Chondrocyte (in vitro differentiated cells): ENCODE data around the gene AP4B1. TPM values are rescaled to one million over a fixed set of nuclear protein-coding genes. Genes with fewer than 3 reads are reported as not detected.

Source experiments
- DNase-seq: peaks from one replicate; pipeline ENCODE4 v3.0.0; 2021; ENCODE audit warnings: mixed read lengths, low spot score
- H3K27ac Mint-ChIP-seq: one replicate; pipeline ENCODE4 v1.8.0; 2021; ENCODE audit warnings: mild to moderate bottlenecking, moderate library complexity, mixed read lengths; ENCODE audit not compliant: unreplicated experiment
- H3K27me3 Mint-ChIP-seq: 2 replicates; pipeline ENCODE4 v1.8.0; 2021; ENCODE audit warnings: low read depth, mixed read lengths
- H3K36me3 Mint-ChIP-seq: 2 replicates; pipeline ENCODE4 v1.8.0; 2021; ENCODE audit warnings: low read depth, mixed read lengths
- H3K4me1 Mint-ChIP-seq: 2 replicates; pipeline ENCODE4 v1.8.0; 2021; ENCODE audit warnings: low read depth, mild to moderate bottlenecking, mixed read lengths
- H3K4me3 Mint-ChIP-seq: one replicate; pipeline ENCODE4 v1.8.0; 2021; ENCODE audit warnings: mild to moderate bottlenecking, moderate library complexity, mixed read lengths; ENCODE audit not compliant: unreplicated experiment
- H3K9me3 Mint-ChIP-seq: 2 replicates; pipeline ENCODE4 v1.8.0; 2021; ENCODE audit warnings: low read depth, mixed read lengths
- CTCF ChIP-seq: fragments of 200-600 bp; sonication (generic); IDR thresholded peaks from 2 replicates; pipeline ENCODE4 v1.5.0; 2021; ENCODE audit warnings: antibody characterized with exemption, mild to moderate bottlenecking, moderate library complexity
- total RNA-seq: library from RNA; stranded (reverse); gene quantifications from 3 replicates; pipeline ENCODE4 v1.2.1, GENCODE V29; 2021

AP4B1 gene
- total RNA-seq, 1 donor from 2014 or later = 15.6 TPM

DNA sequence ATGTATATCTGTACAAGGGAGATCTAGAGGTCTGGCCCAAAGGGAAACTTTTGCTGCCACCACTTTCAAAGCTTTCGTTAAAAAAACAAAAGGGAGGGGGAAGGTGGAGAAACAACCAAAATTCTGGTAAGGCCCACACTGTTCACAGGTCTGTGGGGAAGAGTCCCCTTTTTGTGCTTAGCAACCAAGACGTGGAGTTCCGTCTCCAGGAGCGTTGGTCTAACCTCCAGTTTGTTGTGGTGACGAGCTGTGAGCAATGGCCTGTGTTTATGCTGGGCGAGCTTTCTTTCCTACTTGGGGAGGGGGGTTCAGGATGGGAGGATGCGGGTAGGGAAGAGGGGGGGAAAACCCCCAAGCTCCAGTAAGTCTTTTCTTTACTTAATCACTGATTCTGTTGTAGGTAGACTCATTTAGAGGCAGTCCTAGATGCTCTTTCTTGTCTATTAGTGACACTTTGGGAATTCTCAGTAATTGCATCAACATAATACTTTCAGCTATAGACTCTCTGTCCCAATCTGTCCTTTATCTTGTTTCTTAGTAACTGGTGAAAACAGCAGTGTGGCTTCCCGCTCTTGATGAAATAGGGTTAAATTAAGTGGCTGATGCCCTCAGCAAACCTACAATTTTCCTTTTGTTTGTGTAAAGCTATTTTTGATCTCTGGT lies 26.0 kb upstream of the AP4B1 start:
- no peaks in the 10 kb centered on the region for H3K9me3 Mint-ChIP-seq
- no peak for TF ChIP-seq CTCF

DNA sequence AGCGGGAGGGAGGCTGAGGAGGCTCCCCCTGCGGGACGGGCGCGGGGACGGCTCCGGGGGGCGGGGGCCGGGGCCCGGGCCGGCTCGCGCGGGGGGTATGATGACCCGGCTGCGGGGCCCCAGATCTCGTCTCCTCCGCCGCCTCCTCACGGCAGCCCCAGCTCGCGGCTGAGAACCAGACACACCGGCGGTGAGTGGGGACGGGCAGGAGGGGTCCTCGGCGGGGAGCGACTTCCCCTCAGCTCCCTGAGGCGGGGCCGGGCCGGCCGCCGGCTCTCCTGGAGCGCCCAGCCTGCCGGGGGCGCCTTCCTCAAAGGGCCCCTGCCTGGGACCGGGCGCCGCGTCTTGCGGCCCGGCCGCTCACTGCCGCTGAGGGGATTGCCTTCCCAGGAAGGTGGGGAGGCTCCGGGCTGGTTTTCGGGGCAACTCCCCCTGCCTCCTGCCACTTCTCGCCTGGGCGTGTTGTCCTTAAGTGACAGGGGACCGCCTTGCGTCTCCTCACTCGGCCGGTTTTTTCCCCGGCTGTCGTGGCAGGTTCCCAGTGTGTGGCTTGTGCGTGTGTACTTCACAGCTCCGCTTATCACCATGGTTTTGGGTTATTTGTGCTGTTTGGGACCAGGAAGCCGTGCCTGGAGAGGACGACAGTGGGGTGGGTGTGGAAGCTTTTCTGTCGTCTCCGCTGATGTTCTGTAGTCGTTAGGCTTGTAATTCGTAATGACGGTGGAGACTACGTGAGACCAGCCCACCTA lies 25.3 kb upstream of the AP4B1 start:
- H3K36me3 Mint-ChIP-seq = no peaks in the 10 kb centered on the region
- peaks cover 50% of the 10 kb centered on the region for H3K4me1 Mint-ChIP-seq
- no peaks in the 10 kb centered on the region for H3K27me3 Mint-ChIP-seq
- peak overlapping the region; percentile 96 for H3K27ac Mint-ChIP-seq
- no peaks in the 10 kb centered on the region for H3K9me3 Mint-ChIP-seq
- DNase-seq = no peak
- TF ChIP-seq CTCF = peak; percentile 70
- peak overlapping the region; percentile 82 for H3K4me3 Mint-ChIP-seq

More for the DNA sequence above, 26.0 kb upstream of the AP4B1 start:
- Mint-ChIP-seq H3K27me3 (no peaks in the 10 kb centered on the region), H3K4me1 (peaks cover 56% of the 10 kb centered on the region), H3K36me3 (no peaks in the 10 kb centered on the region), H3K27ac (peak overlapping the region; percentile 96), H3K4me3 (peak overlapping the region; percentile 82)
- no peak for DNase-seq

GRCh38 chr1:113928941-113929749 lies 24.5 kb upstream of the AP4B1 start, which contains the start of gene HIPK1:
TSS of gene HIPK1 (plus strand) at chr1:113929324.
- Mint-ChIP-seq H3K36me3 (no peaks in the 10 kb centered on the region), H3K4me3 (peak within 1 kb of the TSS; percentile 97), H3K9me3 (no peaks in the 10 kb centered on the region), H3K27ac (peak within 1 kb of the TSS; percentile 100), H3K27me3 (peaks cover 1% of the 10 kb centered on the region), H3K4me1 (peaks cover 50% of the 10 kb centered on the region)
- TF ChIP-seq CTCF = no peak
- peak; percentile 96 for DNase-seq

DNA sequence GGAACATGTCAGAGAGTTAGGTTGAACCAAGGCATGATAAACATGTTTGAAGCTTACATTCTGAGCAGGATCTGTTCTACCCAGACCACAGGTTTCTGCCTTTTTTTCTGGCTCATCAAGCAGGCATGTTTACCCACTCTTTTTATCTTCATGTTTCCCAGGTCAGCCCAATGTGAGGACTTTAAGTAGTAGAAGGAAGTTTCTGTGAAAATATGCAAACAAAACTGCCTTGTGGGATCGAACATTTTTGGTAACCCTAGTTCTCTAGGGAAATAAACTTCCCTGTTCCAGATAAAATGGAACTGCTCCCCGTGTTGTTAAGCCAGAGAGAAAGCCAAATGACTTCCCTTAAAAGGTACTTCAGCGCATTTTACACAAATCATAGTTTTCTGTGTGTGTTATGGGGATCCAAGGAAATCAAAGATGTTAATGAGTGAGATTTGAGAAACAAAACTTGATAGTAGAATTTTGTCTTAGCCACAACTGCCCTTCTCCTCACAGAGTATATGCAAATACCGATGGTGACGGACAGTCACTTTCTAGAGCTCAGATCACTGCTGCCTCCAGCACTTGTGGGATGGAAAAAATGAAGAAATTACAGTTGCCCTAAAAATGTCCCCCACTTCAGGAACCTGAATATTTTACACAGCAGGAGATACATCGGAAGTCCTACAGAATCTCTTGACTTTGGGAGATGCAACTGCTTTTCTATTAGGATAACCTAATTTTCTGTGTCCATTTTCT lies 23.8 kb upstream of the AP4B1 start:
- no peak for TF ChIP-seq CTCF
- DNase-seq = no peak
- H3K4me1 Mint-ChIP-seq = peaks cover 44% of the 10 kb centered on the region
- peaks cover 6% of the 10 kb centered on the region for H3K27me3 Mint-ChIP-seq
- H3K4me3 Mint-ChIP-seq = peak overlapping the region; percentile 97
- peak overlapping the region; percentile 100 for H3K27ac Mint-ChIP-seq
- no peaks in the 10 kb centered on the region for H3K36me3 Mint-ChIP-seq
- no peaks in the 10 kb centered on the region for H3K9me3 Mint-ChIP-seq
